Trophoblast cell (in vitro differentiated cells and primary cell): ENCODE results near the gene LRRC1.
A peak's percentile ranks its signal among the peaks of the same experiment; 100 is the strongest.

Source experiments
- DNase-seq, 2 donors: peaks; one replicate each; pipeline ENCODE4 v3.0.0-alpha.2; 2016
- H2AFZ ChIP-seq: 2 replicates; pipeline ENCODE4 v1.6.1; 2013; ENCODE audit warnings: low read length, moderate library complexity, mild to moderate bottlenecking; ENCODE audit not compliant: insufficient read depth, poor library complexity
- H2AK5ac ChIP-seq: 2 replicates; pipeline ENCODE4 v1.6.1; 2013; ENCODE audit warnings: mild to moderate bottlenecking, low read length
- H2BK120ac ChIP-seq: 2 replicates; pipeline ENCODE4 v1.6.1; 2013; ENCODE audit warnings: low read length, mild to moderate bottlenecking, moderate library complexity; ENCODE audit not compliant: insufficient read depth, poor library complexity
- H2BK12ac ChIP-seq: 2 replicates; pipeline ENCODE4 v1.6.1; 2013; ENCODE audit warnings: mild to moderate bottlenecking, low read length, moderate library complexity
- H2BK5ac ChIP-seq: 2 replicates; pipeline ENCODE4 v1.6.1; 2013; ENCODE audit warnings: low read length, low read depth, moderate library complexity, mild to moderate bottlenecking; ENCODE audit not compliant: poor library complexity
- H3K14ac ChIP-seq: 2 replicates; pipeline ENCODE4 v1.6.1; 2013; ENCODE audit warnings: mild to moderate bottlenecking, low read length
- H3K18ac ChIP-seq: 2 replicates; pipeline ENCODE4 v1.6.1; 2013; ENCODE audit warnings: mild to moderate bottlenecking, low read length
- H3K23ac ChIP-seq: 2 replicates; pipeline ENCODE4 v1.6.1; 2013; ENCODE audit warnings: low read length
- H3K27ac ChIP-seq: 2 replicates; pipeline ENCODE4 v1.5.1; 2013; ENCODE audit warnings: low read depth, mild to moderate bottlenecking, inconsistent platforms, low read length, moderate library complexity
- H3K27me3 ChIP-seq: 2 replicates; pipeline ENCODE4 v1.6.1; 2013; ENCODE audit warnings: inconsistent platforms, mild to moderate bottlenecking, low read length, moderate library complexity; ENCODE audit not compliant: insufficient read depth
- H3K36me3 ChIP-seq, 2 experiments: 1 replicate in 1 of 2; 2 replicates in 1 of 2; pipeline ENCODE4 v1.6.1; 2013; ENCODE audit warnings: low read length in 2 of 2, mild to moderate bottlenecking in 2 of 2, moderate library complexity in 1 of 2; ENCODE audit not compliant: insufficient read depth in 2 of 2, control insufficient read depth in 1 of 2
- H3K4ac ChIP-seq: 2 replicates; pipeline ENCODE4 v1.6.1; 2013; ENCODE audit warnings: low read depth, mild to moderate bottlenecking, low read length, moderate library complexity
- H3K4me1 ChIP-seq, 2 experiments: 1 replicate in 1 of 2; 2 replicates in 1 of 2; pipeline ENCODE4 v1.6.1; 2013; ENCODE audit warnings: low read length in 2 of 2, mild to moderate bottlenecking in 2 of 2, moderate library complexity in 1 of 2; ENCODE audit not compliant: insufficient read depth in 2 of 2, control insufficient read depth in 1 of 2
- H3K4me2 ChIP-seq: 2 replicates; pipeline ENCODE4 v1.6.1; 2013; ENCODE audit warnings: inconsistent platforms, mild to moderate bottlenecking, low read length, moderate library complexity
- H3K4me3 ChIP-seq: 2 replicates; pipeline ENCODE4 v1.5.1; 2013; ENCODE audit warnings: mild to moderate bottlenecking, low read depth, low read length, inconsistent platforms
- H3K79me1 ChIP-seq: one replicate; pipeline ENCODE4 v1.6.1; 2013; ENCODE audit warnings: low read length
- H3K79me2 ChIP-seq: 2 replicates; pipeline ENCODE4 v1.6.1; 2013; ENCODE audit warnings: low read length, mild to moderate bottlenecking; ENCODE audit not compliant: control insufficient read depth, insufficient read depth, poor library complexity
- H3K9ac ChIP-seq: 2 replicates; pipeline ENCODE4 v1.6.1; 2013; ENCODE audit warnings: mild to moderate bottlenecking, low read length
- H3K9me3 ChIP-seq: 2 replicates; pipeline ENCODE4 v1.6.1; 2013; ENCODE audit warnings: low read depth, mild to moderate bottlenecking, control low read depth, inconsistent platforms, low read length; ENCODE audit not compliant: insufficient read depth
- H4K12ac ChIP-seq: 2 replicates; pipeline ENCODE4 v1.6.1; 2013; ENCODE audit warnings: low read depth, mild to moderate bottlenecking, low read length, moderate library complexity
- H4K8ac ChIP-seq: 2 replicates; pipeline ENCODE4 v1.6.1; 2013; ENCODE audit warnings: low read depth, mild to moderate bottlenecking, low read length, moderate library complexity
- H4K91ac ChIP-seq: one replicate; pipeline ENCODE4 v1.6.1; 2013; ENCODE audit warnings: low read depth, mild to moderate bottlenecking, low read length, moderate library complexity
- WGBS: extraction: QIAGEN DNeasy Blood & Tissue Kit; methylation state at CpG from one replicate; pipeline ENCODE4 v1.1.7; 2013; ENCODE audit warnings: missing lambda C conversion rate; ENCODE audit not compliant: insufficient read length, insufficient coverage; ENCODE audit errors: extremely low coverage; 5-methylcytosine and 5-hydroxymethylcytosine counted together

Gene LRRC1

DNA sequence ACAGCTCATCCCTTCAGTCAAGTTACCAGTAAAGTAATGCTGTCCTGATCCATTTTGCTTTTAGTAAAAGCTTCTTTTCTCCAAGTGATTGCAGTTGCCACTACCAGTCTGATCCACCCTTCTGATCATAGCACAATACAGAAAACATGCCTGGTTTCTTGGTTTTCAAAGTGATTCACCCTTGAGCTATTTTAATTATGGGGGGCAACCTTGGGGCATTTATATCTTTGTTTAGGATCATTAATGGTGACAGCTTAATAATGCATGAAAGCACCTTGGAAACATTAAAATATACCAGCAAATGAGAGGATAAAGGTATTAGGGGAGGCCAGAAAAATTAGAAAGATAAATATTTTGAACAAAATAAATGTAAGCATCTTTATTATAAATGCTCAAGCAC lies 38.4 kb downstream of the LRRC1 start:
- no peak overlapping the region for H4K8ac ChIP-seq
- peaks cover 2% of the 10 kb centered on the region for H3K79me1 ChIP-seq
- H2AFZ ChIP-seq = no peak overlapping the region
- H3K27me3 ChIP-seq = no peaks in the 10 kb centered on the region
- H3K27ac ChIP-seq = peak overlapping the region; percentile 62
- no peak for DNase-seq
- no peak overlapping the region for H2BK120ac ChIP-seq
- peak overlapping the region; percentile 92 for H2BK12ac ChIP-seq
- no peak overlapping the region for H3K4me2 ChIP-seq
- H4K12ac ChIP-seq = no peak overlapping the region
- H3K4me1 ChIP-seq = peaks cover 4 to 16% of the 10 kb centered on the region in 2 experiments
- no peak overlapping the region for H3K9ac ChIP-seq
- no peaks in the 10 kb centered on the region for H3K9me3 ChIP-seq
- H3K79me2 ChIP-seq = peaks cover 5% of the 10 kb centered on the region
- no peak overlapping the region for H3K4ac ChIP-seq
- no peak overlapping the region for H4K91ac ChIP-seq
- H3K4me3 ChIP-seq = no peak overlapping the region
- peak overlapping the region; percentile 74 for H2BK5ac ChIP-seq
- H3K14ac ChIP-seq = no peak overlapping the region
- no peak overlapping the region for H3K23ac ChIP-seq
- no peak overlapping the region for H3K18ac ChIP-seq
- peaks cover 0 to 2% of the 10 kb centered on the region in 2 experiments for H3K36me3 ChIP-seq
- no peak overlapping the region for H2AK5ac ChIP-seq

DNA sequence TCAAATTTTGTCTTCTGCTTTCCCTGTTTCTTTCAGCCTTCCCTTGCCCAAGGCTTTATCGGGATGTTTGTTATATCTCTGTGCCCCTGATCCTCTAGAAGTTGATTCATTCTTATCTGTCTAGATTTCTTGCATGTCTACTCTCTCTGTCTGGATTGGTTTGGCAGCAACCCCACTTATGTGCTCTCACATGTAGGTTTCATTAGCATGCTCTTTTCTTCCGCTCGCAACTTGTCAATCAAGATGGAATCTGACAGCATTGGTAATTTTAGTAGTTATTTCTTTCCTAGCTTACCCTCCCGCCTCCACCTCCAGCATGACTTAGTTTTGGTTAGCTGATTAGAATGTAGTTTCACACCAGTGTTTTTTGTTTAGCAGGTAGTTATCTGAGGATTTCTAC lies 39.3 kb downstream of the LRRC1 start:
- Histone ChIP-seq H3K9me3 (no peaks in the 10 kb centered on the region), H3K79me2 (peaks cover 2% of the 10 kb centered on the region), H3K79me1 (peaks cover 2% of the 10 kb centered on the region), H3K18ac (no peak overlapping the region), H3K27ac (peak overlapping the region; percentile 30), H3K4ac (no peak overlapping the region), H3K9ac (no peak overlapping the region), H4K91ac (no peak overlapping the region), H2BK5ac (no peak overlapping the region), H2AFZ (no peak overlapping the region), H3K36me3 (peaks cover 0 to 2% of the 10 kb centered on the region in 2 experiments), H3K4me1 (peaks cover 4 to 11% of the 10 kb centered on the region in 2 experiments), H3K23ac (no peak overlapping the region), H2BK120ac (peak overlapping the region; percentile 63), H3K27me3 (no peaks in the 10 kb centered on the region), H3K14ac (no peak overlapping the region), H4K8ac (no peak overlapping the region), H3K4me2 (no peak overlapping the region), H2BK12ac (no peak overlapping the region), H2AK5ac (no peak overlapping the region), H3K4me3 (no peak overlapping the region), H4K12ac (no peak overlapping the region)
- whole genome bisulfite sequencing = no CpG with 5 or more reads among the region's 4 CpGs
- DNase-seq = no peak

DNA sequence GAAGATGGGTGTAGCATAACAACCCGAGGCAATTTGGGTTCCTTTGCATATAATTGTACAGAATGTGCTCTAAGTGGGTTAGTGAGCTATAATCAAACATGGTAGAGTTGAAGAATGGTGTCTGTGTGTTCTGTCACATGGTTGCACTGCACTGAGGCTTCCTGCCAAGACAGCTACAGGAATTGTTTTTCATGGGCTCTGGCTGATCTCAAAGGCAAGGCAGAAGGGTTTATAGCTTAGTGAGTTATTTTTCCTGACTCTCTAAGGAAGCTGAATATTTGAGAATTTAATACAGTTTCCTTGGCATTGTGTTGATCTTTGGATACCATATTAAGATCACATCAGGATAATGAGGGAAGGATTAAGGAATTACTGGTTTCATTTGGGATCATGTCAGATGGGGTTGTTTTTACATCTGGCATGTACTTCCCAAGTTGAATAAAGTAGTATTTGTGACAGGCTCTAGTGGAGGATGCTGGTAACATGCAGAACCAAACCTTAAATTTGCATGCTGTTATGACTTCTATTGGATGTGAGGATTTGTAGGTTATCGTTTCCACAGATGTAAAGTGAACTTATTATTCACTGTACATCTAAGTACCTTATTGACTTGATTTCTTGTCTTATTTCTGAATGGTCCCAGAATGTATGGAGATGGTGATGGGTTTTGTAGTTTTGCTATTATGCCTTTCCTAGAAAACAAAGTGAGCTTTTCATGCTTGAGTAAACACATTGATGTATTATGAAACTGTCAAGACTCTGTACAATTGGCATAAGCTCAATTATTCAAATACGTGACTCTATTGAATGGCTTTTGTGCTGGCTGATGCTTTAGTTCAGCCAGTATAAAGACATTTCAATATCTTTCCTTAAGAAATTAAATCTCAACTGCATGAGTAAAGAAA lies 43.3 kb downstream of the LRRC1 start:
- no peaks in the 10 kb centered on the region for H3K9me3 ChIP-seq
- H2BK120ac ChIP-seq = no peak overlapping the region
- no peak overlapping the region for H4K8ac ChIP-seq
- H4K91ac ChIP-seq = no peak overlapping the region
- H3K4me3 ChIP-seq = no peak overlapping the region
- peaks cover 2 to 9% of the 10 kb centered on the region in 2 experiments for H3K4me1 ChIP-seq
- H3K27me3 ChIP-seq = no peaks in the 10 kb centered on the region
- no peak overlapping the region for H3K23ac ChIP-seq
- H3K79me2 ChIP-seq = peaks cover 5% of the 10 kb centered on the region
- no peak overlapping the region for H3K9ac ChIP-seq
- DNase-seq = no peak
- H3K36me3 ChIP-seq = peaks cover 0 to 2% of the 10 kb centered on the region in 2 experiments
- H3K79me1 ChIP-seq = no peaks in the 10 kb centered on the region
- H2AFZ ChIP-seq = no peak overlapping the region
- H3K27ac ChIP-seq = peak overlapping the region; percentile 44
- no peak overlapping the region for H3K4ac ChIP-seq
- no peak overlapping the region for H2AK5ac ChIP-seq
- H3K4me2 ChIP-seq = no peak overlapping the region
- no peak overlapping the region for H3K14ac ChIP-seq
- no peak overlapping the region for H2BK5ac ChIP-seq
- no CpG with 5 or more reads among the region's 3 CpGs for WGBS
- no peak overlapping the region for H2BK12ac ChIP-seq
- H4K12ac ChIP-seq = no peak overlapping the region
- H3K18ac ChIP-seq = no peak overlapping the region

DNA sequence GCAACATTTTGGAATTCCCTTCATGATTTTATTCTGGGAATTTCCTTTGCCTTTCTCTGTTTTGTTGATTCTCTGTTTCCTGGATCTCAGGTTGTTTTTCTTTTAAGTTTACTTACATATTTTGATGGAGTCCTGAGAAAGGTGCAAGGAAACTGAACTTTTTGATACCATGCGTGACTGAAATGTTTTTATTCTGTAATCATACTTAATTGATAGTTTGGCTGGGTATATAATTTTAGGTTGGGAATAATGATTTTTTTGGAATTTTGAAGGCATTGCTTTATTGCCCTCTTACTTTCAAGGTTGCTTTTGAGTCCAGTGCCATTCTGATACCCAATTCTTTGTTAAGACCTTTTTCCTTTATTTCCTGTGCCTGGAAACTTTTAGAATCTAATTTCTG lies 45.2 kb downstream of the LRRC1 start:
- WGBS = no CpG with 5 or more reads among the region's 1 CpG
- Histone ChIP-seq H3K27ac (no peak overlapping the region), H3K4me3 (no peak overlapping the region), H2BK120ac (no peak overlapping the region), H4K8ac (no peak overlapping the region), H3K9ac (no peak overlapping the region), H3K27me3 (no peaks in the 10 kb centered on the region), H3K14ac (no peak overlapping the region), H2AFZ (no peak overlapping the region), H3K9me3 (no peaks in the 10 kb centered on the region), H2BK5ac (no peak overlapping the region), H3K23ac (no peak overlapping the region), H4K91ac (no peak overlapping the region), H3K36me3 (peaks cover 0 to 2% of the 10 kb centered on the region in 2 experiments), H4K12ac (no peak overlapping the region), H2BK12ac (no peak overlapping the region), H3K79me2 (peaks cover 9% of the 10 kb centered on the region), H3K18ac (no peak overlapping the region), H3K4me1 (peaks cover 7 to 18% of the 10 kb centered on the region in 2 experiments), H3K4ac (no peak overlapping the region), H3K79me1 (peaks cover 1% of the 10 kb centered on the region), H2AK5ac (no peak overlapping the region), H3K4me2 (no peak overlapping the region)
- no peak for DNase-seq
